ENCODE data around the gene ERICH3.

- TF ChIP-seq ATF3 (IDR thresholded peaks at IDR 0.05): no peak
- no peak for TF ChIP-seq CTCF (IDR thresholded peaks at IDR 0.05; ENCODE audit: low read depth, low read length, missing input control)
- no peak for TF ChIP-seq RXRA (IDR thresholded peaks at IDR 0.05)
- TF ChIP-seq ZBTB33 (IDR thresholded peaks at IDR 0.05): no peak
- no peak for TF ChIP-seq EGR1 (IDR thresholded peaks at IDR 0.05; ENCODE audit: low read depth in 2 of 2)
- no peak for TF ChIP-seq REST (IDR thresholded peaks at IDR 0.05)
- TF ChIP-seq RAD21 (IDR thresholded peaks at IDR 0.05): no peak
Observed at GRCh38 chr1:74523873-74524480, 149.6 kb downstream of the ERICH3 start.

Measured in liver (tissue), 3 donors.